ENCODE results near the gene KCNK1. TPM values are rescaled to one million over a fixed set of nuclear protein-coding genes. Genes with fewer than 3 reads are reported as not detected.
"Not testable (repeated sequence)": the region's sequence is repeated elsewhere in the genome, so short reads cannot be mapped to it uniquely, and the experiment has no call there.

KCNK1 gene
- total RNA-seq, 1 experiment from 2014 or later, result 13.3 TPM

- TF ChIP-seq ATF6 (CRISPR knock-in tag; IDR thresholded peaks at IDR 0.05) (no peak), KAT7 (CRISPR knock-in tag; IDR thresholded peaks at IDR 0.05; ENCODE audit: borderline replicate concordance) (no peak), USF2 (CRISPR knock-in tag; IDR thresholded peaks at IDR 0.05) (no peak), CDX4 (CRISPR knock-in tag; IDR thresholded peaks at IDR 0.05; ENCODE audit: borderline replicate concordance) (no peak), NFYB (CRISPR knock-in tag; conservative IDR thresholded peaks at IDR 0.05; ENCODE audit: low read depth) (no peak), ELF4 (CRISPR knock-in tag; IDR thresholded peaks at IDR 0.05; ENCODE audit: low read depth) (no peak), CTCF (IDR thresholded peaks at IDR 0.05) (no peak)
These were observed 54.3 kb downstream of the KCNK1 start (continued) for GRCh38 chr1:233668146-233668724.

GRCh38 chr1:233668725-233669294 is 54.9 kb downstream of the KCNK1 start:
- ChIA-PET CTCF (no interaction called here), POLR2A (no interaction called here)
- Mint-ChIP-seq H3K4me1 (peaks cover 6% of the 10 kb centered on the region; the same call in 1 of the 2 replicates), H3K4me3 (no peak overlapping the region), H3K36me3 (peaks cover 45% of the 10 kb centered on the region), H3K27me3 (ENCODE audit: low read depth) (no peaks in the 10 kb centered on the region), H3K9me3 (peaks cover 6% of the 10 kb centered on the region; the same call in 1 of the 2 replicates), H3K27ac (no peak overlapping the region; the same call in 1 of the 2 replicates)
- ATAC-seq, result no peak
- no peak for DNase-seq (ENCODE audit: low spot score)
- TF ChIP-seq ZNF263 (CRISPR knock-in tag; IDR thresholded peaks at IDR 0.05; ENCODE audit: low read depth) (no peak), GRHL2 (CRISPR knock-in tag; IDR thresholded peaks at IDR 0.05; ENCODE audit: insufficient replicate concordance, severe bottlenecking) (no peak), NFYB (CRISPR knock-in tag; conservative IDR thresholded peaks at IDR 0.05; ENCODE audit: low read depth) (no peak), ERG (CRISPR knock-in tag; IDR thresholded peaks at IDR 0.05) (no peak), CREB1 (CRISPR knock-in tag; IDR thresholded peaks at IDR 0.05) (no peak), ZBTB21 (CRISPR knock-in tag; IDR thresholded peaks at IDR 0.05; ENCODE audit: borderline replicate concordance) (no peak), ZNF512 (CRISPR knock-in tag; IDR thresholded peaks at IDR 0.05; ENCODE audit: borderline replicate concordance) (no peak)

GRCh38 chr1:233670363-233670762 is 56.5 kb downstream of the KCNK1 start:
- H3K4me3 Mint-ChIP-seq; DNase-seq (ENCODE audit: low spot score); CTCF ChIA-PET: not testable (repeated sequence)

More at GRCh38 chr1:233670363-233670762, 56.5 kb downstream of the KCNK1 start:
- H3K27ac Mint-ChIP-seq; H3K27me3 Mint-ChIP-seq (ENCODE audit: low read depth); ATAC-seq; POLR2A ChIA-PET; H3K4me1 Mint-ChIP-seq: not testable (repeated sequence)
- H3K36me3 Mint-ChIP-seq, result peaks cover 57% of the 10 kb centered on the region
- peaks cover 14% of the 10 kb centered on the region for H3K9me3 Mint-ChIP-seq
